Measurements from ENCODE around the gene ELL2. TPM values are rescaled to one million over a fixed set of nuclear protein-coding genes. Genes with fewer than 3 reads are reported as not detected.

Gene ELL2
- polyA plus RNA-seq, 1 donor from 2014 or later, result 1.4 TPM

DNA sequence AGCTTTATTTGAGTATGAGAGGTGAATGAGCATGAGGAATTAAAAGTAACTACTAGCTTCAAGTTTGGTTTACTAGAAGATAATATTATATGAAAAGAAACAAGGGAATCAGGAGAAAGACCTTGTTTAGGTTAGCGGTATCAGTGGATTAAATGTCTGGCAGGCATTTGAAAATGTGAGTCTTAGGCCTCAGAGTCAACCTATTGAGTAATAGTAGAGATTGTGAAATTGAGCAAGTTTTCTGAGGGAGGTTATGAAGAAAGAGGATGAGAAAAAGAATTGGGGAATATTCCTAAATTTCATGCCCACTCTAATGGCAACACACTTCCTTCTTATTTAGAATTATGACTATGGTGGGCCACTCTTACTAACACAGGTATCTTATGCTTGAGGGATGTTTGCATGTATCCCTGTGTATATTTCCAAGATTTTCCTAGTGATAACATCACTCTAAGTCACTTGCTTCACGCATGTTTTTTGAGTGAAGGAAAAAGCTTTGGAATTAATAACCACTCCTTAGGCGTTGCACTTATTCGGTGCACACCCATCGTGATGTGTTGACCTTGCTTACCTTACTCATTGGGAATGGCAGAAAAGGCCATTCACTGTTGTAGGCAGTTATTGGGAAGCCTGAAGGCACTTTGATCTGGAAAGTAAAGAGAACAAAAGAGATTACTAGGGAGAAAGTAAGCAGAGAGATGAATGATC lies 8.2 kb upstream of the ELL2 start:
- TF ChIP-seq, protein P1, sequence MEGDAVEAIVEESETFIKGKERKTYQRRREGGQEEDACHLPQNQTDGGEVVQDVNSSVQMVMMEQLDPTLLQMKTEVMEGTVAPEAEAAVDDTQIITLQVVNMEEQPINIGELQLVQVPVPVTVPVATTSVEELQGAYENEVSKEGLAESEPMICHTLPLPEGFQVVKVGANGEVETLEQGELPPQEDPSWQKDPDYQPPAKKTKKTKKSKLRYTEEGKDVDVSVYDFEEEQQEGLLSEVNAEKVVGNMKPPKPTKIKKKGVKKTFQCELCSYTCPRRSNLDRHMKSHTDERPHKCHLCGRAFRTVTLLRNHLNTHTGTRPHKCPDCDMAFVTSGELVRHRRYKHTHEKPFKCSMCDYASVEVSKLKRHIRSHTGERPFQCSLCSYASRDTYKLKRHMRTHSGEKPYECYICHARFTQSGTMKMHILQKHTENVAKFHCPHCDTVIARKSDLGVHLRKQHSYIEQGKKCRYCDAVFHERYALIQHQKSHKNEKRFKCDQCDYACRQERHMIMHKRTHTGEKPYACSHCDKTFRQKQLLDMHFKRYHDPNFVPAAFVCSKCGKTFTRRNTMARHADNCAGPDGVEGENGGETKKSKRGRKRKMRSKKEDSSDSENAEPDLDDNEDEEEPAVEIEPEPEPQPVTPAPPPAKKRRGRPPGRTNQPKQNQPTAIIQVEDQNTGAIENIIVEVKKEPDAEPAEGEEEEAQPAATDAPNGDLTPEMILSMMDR (IDR thresholded peaks at IDR 0.05; ENCODE audit: poor library complexity, severe bottlenecking), result no peak
- no peak for TF ChIP-seq SMC3 (conservative IDR thresholded peaks at IDR 0.05; ENCODE audit: poor library complexity)
- no peak for TF ChIP-seq TAF1 (IDR thresholded peaks at IDR 0.05; ENCODE audit: low read depth)
- no peak for TF ChIP-seq POLR2AphosphoS5 (IDR thresholded peaks at IDR 0.05)
- TF ChIP-seq, protein P2, sequence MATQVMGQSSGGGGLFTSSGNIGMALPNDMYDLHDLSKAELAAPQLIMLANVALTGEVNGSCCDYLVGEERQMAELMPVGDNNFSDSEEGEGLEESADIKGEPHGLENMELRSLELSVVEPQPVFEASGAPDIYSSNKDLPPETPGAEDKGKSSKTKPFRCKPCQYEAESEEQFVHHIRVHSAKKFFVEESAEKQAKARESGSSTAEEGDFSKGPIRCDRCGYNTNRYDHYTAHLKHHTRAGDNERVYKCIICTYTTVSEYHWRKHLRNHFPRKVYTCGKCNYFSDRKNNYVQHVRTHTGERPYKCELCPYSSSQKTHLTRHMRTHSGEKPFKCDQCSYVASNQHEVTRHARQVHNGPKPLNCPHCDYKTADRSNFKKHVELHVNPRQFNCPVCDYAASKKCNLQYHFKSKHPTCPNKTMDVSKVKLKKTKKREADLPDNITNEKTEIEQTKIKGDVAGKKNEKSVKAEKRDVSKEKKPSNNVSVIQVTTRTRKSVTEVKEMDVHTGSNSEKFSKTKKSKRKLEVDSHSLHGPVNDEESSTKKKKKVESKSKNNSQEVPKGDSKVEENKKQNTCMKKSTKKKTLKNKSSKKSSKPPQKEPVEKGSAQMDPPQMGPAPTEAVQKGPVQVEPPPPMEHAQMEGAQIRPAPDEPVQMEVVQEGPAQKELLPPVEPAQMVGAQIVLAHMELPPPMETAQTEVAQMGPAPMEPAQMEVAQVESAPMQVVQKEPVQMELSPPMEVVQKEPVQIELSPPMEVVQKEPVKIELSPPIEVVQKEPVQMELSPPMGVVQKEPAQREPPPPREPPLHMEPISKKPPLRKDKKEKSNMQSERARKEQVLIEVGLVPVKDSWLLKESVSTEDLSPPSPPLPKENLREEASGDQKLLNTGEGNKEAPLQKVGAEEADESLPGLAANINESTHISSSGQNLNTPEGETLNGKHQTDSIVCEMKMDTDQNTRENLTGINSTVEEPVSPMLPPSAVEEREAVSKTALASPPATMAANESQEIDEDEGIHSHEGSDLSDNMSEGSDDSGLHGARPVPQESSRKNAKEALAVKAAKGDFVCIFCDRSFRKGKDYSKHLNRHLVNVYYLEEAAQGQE (IDR thresholded peaks at IDR 0.05; ENCODE audit: borderline replicate concordance), result no peak
- TF ChIP-seq MXI1 (conservative IDR thresholded peaks at IDR 0.05; ENCODE audit: poor library complexity, severe bottlenecking), result no peak
- no peak for TF ChIP-seq RAD21 (conservative IDR thresholded peaks at IDR 0.05)
- no peak for TF ChIP-seq EZH2 (IDR thresholded peaks at IDR 0.05; ENCODE audit: borderline replicate concordance, insufficient read depth, low read length, poor library complexity, severe bottlenecking)
- no peak for TF ChIP-seq EP300 (conservative IDR thresholded peaks at IDR 0.05; ENCODE audit: poor library complexity, severe bottlenecking)
- no peaks in the 10 kb centered on the region for H3K9me3 ChIP-seq (ENCODE audit: low read length)

DNA sequence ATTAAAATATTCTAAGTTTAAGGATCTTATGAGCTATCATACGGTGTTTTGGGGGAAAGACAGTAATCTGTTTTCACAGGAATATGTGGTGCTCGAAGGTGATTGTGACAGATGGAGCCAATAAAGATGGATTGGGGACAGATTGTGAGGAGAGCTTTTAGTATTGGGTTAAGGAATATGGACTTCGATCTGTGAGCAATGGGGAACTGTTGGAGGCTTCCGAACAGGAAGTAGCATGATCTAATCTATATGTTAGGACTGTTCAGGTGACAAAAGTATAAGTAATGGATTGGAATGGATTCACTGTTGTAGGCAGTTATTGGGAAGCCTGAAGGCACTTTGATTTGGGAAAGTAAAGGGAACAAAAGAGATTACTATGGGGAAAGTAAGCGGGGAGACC lies 7.4 kb upstream of the ELL2 start:
- H3K9me3 ChIP-seq (ENCODE audit: low read length), result no peaks in the 10 kb centered on the region
- no peak overlapping the region for H3K9ac ChIP-seq (ENCODE audit: low read length)
- H3K27me3 ChIP-seq (ENCODE audit: insufficient read depth, low read depth, low read length), result no peaks in the 10 kb centered on the region
- H3K4me2 ChIP-seq (ENCODE audit: low read length), result no peak overlapping the region
- H3K4me3 ChIP-seq (ENCODE audit: low read length), result no peak overlapping the region
- TF ChIP-seq EZH2 (IDR thresholded peaks at IDR 0.05; ENCODE audit: borderline replicate concordance, insufficient read depth, low read length, poor library complexity, severe bottlenecking) (no peak), TAF1 (IDR thresholded peaks at IDR 0.05; ENCODE audit: low read depth) (no peak), EP300 (conservative IDR thresholded peaks at IDR 0.05; ENCODE audit: poor library complexity, severe bottlenecking) (no peak), SMC3 (conservative IDR thresholded peaks at IDR 0.05; ENCODE audit: poor library complexity) (no peak), POLR2AphosphoS5 (IDR thresholded peaks at IDR 0.05) (no peak)
- TF ChIP-seq, protein P2 (IDR thresholded peaks at IDR 0.05; ENCODE audit: borderline replicate concordance), result no peak
- TF ChIP-seq, protein P1 (IDR thresholded peaks at IDR 0.05; ENCODE audit: poor library complexity, severe bottlenecking), result no peak
- H2AFZ ChIP-seq (ENCODE audit: low read depth, low read length), result no peak overlapping the region
- H3K36me3 ChIP-seq (ENCODE audit: insufficient read depth, low read length), result no peaks in the 10 kb centered on the region
- H3K9me2 ChIP-seq (ENCODE audit: insufficient read depth, low read length), result no peaks in the 10 kb centered on the region
- no peaks in the 10 kb centered on the region for H4K20me1 ChIP-seq (ENCODE audit: insufficient read depth)
- no peaks in the 10 kb centered on the region for H3F3A ChIP-seq (ENCODE audit: insufficient read depth, low read length, poor library complexity, severe bottlenecking)
- H3K79me2 ChIP-seq (replicated peaks; ENCODE audit: insufficient read depth, low read length), result no peaks in the 10 kb centered on the region
- no peak overlapping the region for H3K27ac ChIP-seq (ENCODE audit: low read length)

More for the DNA sequence above, 8.2 kb upstream of the ELL2 start:
- Histone ChIP-seq H3K4me2 (ENCODE audit: low read length) (no peak overlapping the region), H3F3A (ENCODE audit: insufficient read depth, low read length, poor library complexity, severe bottlenecking) (peaks cover 3% of the 10 kb centered on the region), H3K9me2 (ENCODE audit: insufficient read depth, low read length) (no peaks in the 10 kb centered on the region), H3K27me3 (ENCODE audit: insufficient read depth, low read depth, low read length) (no peaks in the 10 kb centered on the region), H3K9ac (ENCODE audit: low read length) (no peak overlapping the region), H3K79me2 (replicated peaks; ENCODE audit: insufficient read depth, low read length) (no peaks in the 10 kb centered on the region), H3K36me3 (ENCODE audit: insufficient read depth, low read length) (no peaks in the 10 kb centered on the region), H3K4me3 (ENCODE audit: low read length) (no peak overlapping the region), H4K20me1 (ENCODE audit: insufficient read depth) (no peaks in the 10 kb centered on the region), H2AFZ (ENCODE audit: low read depth, low read length) (no peak overlapping the region), H3K27ac (ENCODE audit: low read length) (no peak overlapping the region)

Data from neural cell (in vitro differentiated cells).